Peyer's patch (tissue), 4 donors: ENCODE measurements around the gene C6orf132. TPM values are rescaled to one million over a fixed set of nuclear protein-coding genes. Genes with fewer than 3 reads are reported as not detected.
"Not testable (repeated sequence)": the region's sequence is repeated elsewhere in the genome, so short reads cannot be mapped to it uniquely, and the experiment has no call there.

ENCODE experiments used
- DNase-seq, 3 donors: peaks; one replicate each; pipeline ENCODE4 v3.0.0-alpha.2; 2017 to 2019
- H3K27ac ChIP-seq, 4 donors: fragments of 200-600 bp; sonication (generic); one replicate each; pipeline ENCODE4 v1.5.1; 2016 to 2019
- H3K27me3 ChIP-seq, 2 donors: fragments of 200-600 bp; sonication (generic); one replicate each; pipeline ENCODE4 v1.5.1; 2019
- H3K36me3 ChIP-seq, 3 donors: fragments of 200-600 bp; sonication (generic); one replicate each; pipeline ENCODE4 v1.5.1; 2016 to 2019
- H3K4me1 ChIP-seq, 4 donors: fragments of 200-600 bp; sonication (generic); one replicate each; pipeline ENCODE4 v1.5.1; 2016 to 2019
- H3K4me3 ChIP-seq, 4 donors: fragments of 200-600 bp; sonication (generic); 1 replicate in 3 of 4; 2 replicates in 1 of 4; pipeline ENCODE4 v1.5.1; 2016 to 2019; ENCODE audit warnings: mild to moderate bottlenecking in 1 of 4
- H3K9me3 ChIP-seq, 4 donors: fragments of 200-600 bp; sonication (generic); one replicate each; pipeline ENCODE4 v1.5.1; 2016 to 2019; ENCODE audit warnings: mild to moderate bottlenecking in 1 of 4
- CTCF ChIP-seq, 6 experiments: fragments of 450-650 bp in 4 of 6; fragments of 200-600 bp in 2 of 6; sonication (generic) in 1 of 6; IDR thresholded peaks; one replicate each; pipeline ENCODE4 v1.5.1; 2017 to 2019; ENCODE audit warnings: antibody characterized with exemption in 6 of 6, mild to moderate bottlenecking in 3 of 6, moderate library complexity in 1 of 6
- POLR2A ChIP-seq, 2 donors: fragments of 450-650 bp; IDR thresholded peaks; one replicate each; pipeline ENCODE4 v1.5.1; 2017; ENCODE audit warnings: antibody characterized with exemption in 2 of 2, mild to moderate bottlenecking in 2 of 2, moderate library complexity in 2 of 2
- total RNA-seq, 4 donors: library from RNA; depleted of rRNA; stranded (reverse); fragments of >200 nt; gene quantifications; one replicate each; pipeline ENCODE4 v1.1.0, GENCODE V29; 2016

The C6orf132 gene
- total RNA-seq, 4 donors from 2014 or later = 47.9 to 106 (median 95.9) TPM

- no peaks in the 10 kb centered on the region for H3K36me3 ChIP-seq
- H3K4me1 ChIP-seq = peaks cover 0 to 6% (median 0%) of the 10 kb centered on the region in 4 donors
- TF ChIP-seq POLR2A (IDR thresholded peaks at IDR 0.05) (no peak), CTCF (IDR thresholded peaks at IDR 0.05) (peak in 1 of 6 experiments; percentile 17)
- no peak overlapping the region for H3K4me3 ChIP-seq
- no peak overlapping the region for H3K27ac ChIP-seq
- no peaks in the 10 kb centered on the region for H3K27me3 ChIP-seq
- DNase-seq = no peak
- H3K9me3 ChIP-seq = no peaks in the 10 kb centered on the region
Measured at GRCh38 chr6:42175860-42176259, 33.4 kb upstream of the C6orf132 start.

- TF ChIP-seq CTCF (IDR thresholded peaks at IDR 0.05) (no peak), POLR2A (IDR thresholded peaks at IDR 0.05) (no peak)
Measured at GRCh38 chr6:42173101-42173500, 30.7 kb upstream of the C6orf132 start, which contains the start of gene GUCA1A. Gene GUCA1A, plus strand, starts transcription at chr6:42173364. Its CDS starts 250 bp downstream, at chr6:42173614.

GRCh38 chr6:42171813-42172581 lies 29.6 kb upstream of the C6orf132 start:
- TF ChIP-seq CTCF (IDR thresholded peaks at IDR 0.05) (no peak), POLR2A (IDR thresholded peaks at IDR 0.05) (no peak)
- Histone ChIP-seq H3K9me3 (peaks cover 0 to 3% (median 0%) of the 10 kb centered on the region in 4 donors), H3K4me3 (no peak overlapping the region), H3K36me3 (no peaks in the 10 kb centered on the region), H3K27ac (no peak overlapping the region), H3K4me1 (no peaks in the 10 kb centered on the region), H3K27me3 (no peaks in the 10 kb centered on the region)
- no peak for DNase-seq

More at GRCh38 chr6:42173101-42173500, 30.7 kb upstream of the C6orf132 start, which contains the start of gene GUCA1A:
- no peak within 1 kb of the TSS for H3K27ac ChIP-seq
- peaks cover 0 to under 1% (median 0%) of the 10 kb centered on the region in 4 donors for H3K4me1 ChIP-seq
- H3K9me3 ChIP-seq = peaks cover 0 to 3% (median 0%) of the 10 kb centered on the region in 4 donors
- no peak within 1 kb of the TSS for H3K4me3 ChIP-seq
- no peaks in the 10 kb centered on the region for H3K27me3 ChIP-seq
- H3K36me3 ChIP-seq = no peaks in the 10 kb centered on the region
- DNase-seq = no peak

GRCh38 chr6:42169780-42170179 lies 27.4 kb upstream of the C6orf132 start:
- DNase-seq, H3K27ac ChIP-seq, H3K27me3 ChIP-seq, H3K4me3 ChIP-seq, H3K4me1 ChIP-seq, H3K36me3 ChIP-seq, H3K9me3 ChIP-seq: not testable (repeated sequence)

GRCh38 chr6:42168650-42169049 lies 26.2 kb upstream of the C6orf132 start:
- no peak for DNase-seq
- Histone ChIP-seq H3K27ac (no peak overlapping the region), H3K4me3 (no peak overlapping the region), H3K9me3 (peaks cover 0 to 3% (median 0%) of the 10 kb centered on the region in 4 donors), H3K4me1 (no peaks in the 10 kb centered on the region), H3K36me3 (no peaks in the 10 kb centered on the region), H3K27me3 (no peaks in the 10 kb centered on the region)
- TF ChIP-seq POLR2A (IDR thresholded peaks at IDR 0.05) (no peak), CTCF (IDR thresholded peaks at IDR 0.05) (no peak)

GRCh38 chr6:42166444-42167141 lies 24.2 kb upstream of the C6orf132 start:
- peaks cover 0 to 3% (median 0%) of the 10 kb centered on the region in 4 donors for H3K9me3 ChIP-seq
- H3K4me3 ChIP-seq = no peak overlapping the region
- TF ChIP-seq CTCF (IDR thresholded peaks at IDR 0.05) = peak; percentile 75 to 98 (median 94)
- no peak for TF ChIP-seq POLR2A (IDR thresholded peaks at IDR 0.05)
- H3K27me3 ChIP-seq = no peaks in the 10 kb centered on the region
- no peaks in the 10 kb centered on the region for H3K36me3 ChIP-seq
- DNase-seq = peak; percentile 59 to 88 (median 85)
- H3K27ac ChIP-seq = no peak overlapping the region
- H3K4me1 ChIP-seq = no peaks in the 10 kb centered on the region
